Stimulated activated CD4-positive, alpha-beta T cell treated with anti-CD3 and anti-CD28 coated beads, Interleukin-15, amount 100 ng/mL, for 24 hours (primary cell): ENCODE measurements around the gene ELFN1.

Experiments
- DNase-seq: peaks from one replicate; pipeline ENCODE4 v3.0.0-alpha.2; 2020

The ELFN1 gene

GRCh38 chr7:1664711-1665548 lies 5.1 kb upstream of the ELFN1 start:
- peak; percentile 72 for DNase-seq

GRCh38 chr7:1665549-1666316 lies 4.3 kb upstream of the ELFN1 start:
- peak; percentile 45 for DNase-seq

GRCh38 chr7:1666317-1666822 lies 3.7 kb upstream of the ELFN1 start:
- no peak for DNase-seq

- no peak for DNase-seq
Observed at GRCh38 chr7:1666823-1667565, 3.1 kb upstream of the ELFN1 start.

- DNase-seq: no peak
Observed at GRCh38 chr7:1667566-1668395, 2.3 kb upstream of the ELFN1 start.

- no peak for DNase-seq
Observed at GRCh38 chr7:1668396-1669063, 1.5 kb upstream of the ELFN1 start.

- no peak for DNase-seq
Observed at GRCh38 chr7:1669064-1669951, 769 bp upstream of the ELFN1 start.

- DNase-seq: no peak
Observed at GRCh38 chr7:1670894-1671593, 967 bp downstream of the ELFN1 start.

- no peak for DNase-seq
Observed at GRCh38 chr7:1671594-1672451, 1.7 kb downstream of the ELFN1 start.

- no peak for DNase-seq
Observed at GRCh38 chr7:1672851-1673486, 2.9 kb downstream of the ELFN1 start.

- no peak for DNase-seq
Observed at GRCh38 chr7:1673581-1674118, 3.6 kb downstream of the ELFN1 start.

- DNase-seq: no peak
Observed at GRCh38 chr7:1674161-1675035, 4.3 kb downstream of the ELFN1 start.

GRCh38 chr7:1675036-1675671 lies 5.1 kb downstream of the ELFN1 start:
- no peak for DNase-seq

GRCh38 chr7:1675673-1676549 lies 5.8 kb downstream of the ELFN1 start:
- no peak for DNase-seq

- no peak for DNase-seq
Observed at GRCh38 chr7:1676550-1677078, 6.5 kb downstream of the ELFN1 start.
